ENCODE results near the gene LST1.

DNA sequence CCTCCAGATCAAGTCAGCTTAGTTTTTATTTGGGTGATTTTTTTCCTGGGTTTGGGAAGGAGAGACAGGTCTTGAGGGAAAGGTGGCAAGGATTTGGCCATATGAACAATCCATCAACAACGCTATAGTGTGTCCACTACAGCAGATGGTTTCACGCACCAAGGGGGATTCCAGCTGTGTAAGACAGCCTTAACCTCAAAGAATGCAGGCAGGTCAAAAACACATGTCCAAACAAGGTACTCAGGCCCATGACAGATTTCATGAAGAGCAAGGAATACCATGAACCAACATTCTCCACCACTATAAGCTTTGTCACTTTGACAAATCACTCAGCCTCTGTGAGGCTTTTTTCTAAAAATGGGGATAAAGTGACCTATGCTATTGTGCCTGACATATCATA, 30.9 kb downstream of the LST1 start:
- TF ChIP-seq EZH2 (IDR thresholded peaks at IDR 0.05; ENCODE audit: low read depth, low read length, severe bottlenecking) (no peak), TAF1 (IDR thresholded peaks at IDR 0.05; ENCODE audit: low read depth, low read length) (no peak), BRCA1 (IDR thresholded peaks at IDR 0.05; ENCODE audit: low read depth, low read length) (no peak), SIN3A (conservative IDR thresholded peaks at IDR 0.05 in 1 of 2, IDR thresholded peaks at IDR 0.05 in 1 of 2; ENCODE audit: low read depth in 1 of 2, low read length in 2 of 2) (no peak), EP300 (IDR thresholded peaks at IDR 0.05; ENCODE audit: borderline replicate concordance in 1 of 2, low read depth in 2 of 2, low read length in 2 of 2) (no peak), NRF1 (IDR thresholded peaks at IDR 0.05; ENCODE audit: low read depth, low read length) (no peak), TEAD4 (IDR thresholded peaks at IDR 0.05; ENCODE audit: low read depth, low read length) (no peak), POLR2AphosphoS5 (IDR thresholded peaks at IDR 0.05; ENCODE audit: low read depth, low read length) (no peak)
- TF ChIP-seq, protein P1, sequence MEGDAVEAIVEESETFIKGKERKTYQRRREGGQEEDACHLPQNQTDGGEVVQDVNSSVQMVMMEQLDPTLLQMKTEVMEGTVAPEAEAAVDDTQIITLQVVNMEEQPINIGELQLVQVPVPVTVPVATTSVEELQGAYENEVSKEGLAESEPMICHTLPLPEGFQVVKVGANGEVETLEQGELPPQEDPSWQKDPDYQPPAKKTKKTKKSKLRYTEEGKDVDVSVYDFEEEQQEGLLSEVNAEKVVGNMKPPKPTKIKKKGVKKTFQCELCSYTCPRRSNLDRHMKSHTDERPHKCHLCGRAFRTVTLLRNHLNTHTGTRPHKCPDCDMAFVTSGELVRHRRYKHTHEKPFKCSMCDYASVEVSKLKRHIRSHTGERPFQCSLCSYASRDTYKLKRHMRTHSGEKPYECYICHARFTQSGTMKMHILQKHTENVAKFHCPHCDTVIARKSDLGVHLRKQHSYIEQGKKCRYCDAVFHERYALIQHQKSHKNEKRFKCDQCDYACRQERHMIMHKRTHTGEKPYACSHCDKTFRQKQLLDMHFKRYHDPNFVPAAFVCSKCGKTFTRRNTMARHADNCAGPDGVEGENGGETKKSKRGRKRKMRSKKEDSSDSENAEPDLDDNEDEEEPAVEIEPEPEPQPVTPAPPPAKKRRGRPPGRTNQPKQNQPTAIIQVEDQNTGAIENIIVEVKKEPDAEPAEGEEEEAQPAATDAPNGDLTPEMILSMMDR (IDR thresholded peaks at IDR 0.05; ENCODE audit: control extremely low read depth in 1 of 3, insufficient read depth in 1 of 3, low read depth in 1 of 3, low read length in 3 of 3), result no peak
- TF ChIP-seq, protein P2, sequence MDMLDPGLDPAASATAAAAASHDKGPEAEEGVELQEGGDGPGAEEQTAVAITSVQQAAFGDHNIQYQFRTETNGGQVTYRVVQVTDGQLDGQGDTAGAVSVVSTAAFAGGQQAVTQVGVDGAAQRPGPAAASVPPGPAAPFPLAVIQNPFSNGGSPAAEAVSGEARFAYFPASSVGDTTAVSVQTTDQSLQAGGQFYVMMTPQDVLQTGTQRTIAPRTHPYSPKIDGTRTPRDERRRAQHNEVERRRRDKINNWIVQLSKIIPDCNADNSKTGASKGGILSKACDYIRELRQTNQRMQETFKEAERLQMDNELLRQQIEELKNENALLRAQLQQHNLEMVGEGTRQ (IDR thresholded peaks at IDR 0.05; ENCODE audit: low read length), result no peak
